Nephron (organoid): ENCODE data around the gene FLCN.
"Not testable (repeated sequence)": the region's sequence is repeated elsewhere in the genome, so short reads cannot be mapped to it uniquely, and the experiment has no call there.

Experiments used
- H3K27ac Mint-ChIP-seq, 3 experiments: 2 replicates each; pipeline ENCODE4 v1.8.0; 2020; ENCODE audit warnings: mixed read lengths in 3 of 3, mild to moderate bottlenecking in 2 of 3, moderate library complexity in 1 of 3
- H3K27me3 Mint-ChIP-seq: 2 replicates; pipeline ENCODE4 v1.8.0; 2021; ENCODE audit warnings: low read depth, mild to moderate bottlenecking, moderate library complexity, mixed read lengths
- H3K36me3 Mint-ChIP-seq: 2 replicates; pipeline ENCODE4 v1.8.0; 2020; ENCODE audit warnings: low read depth, mixed read lengths
- H3K4me1 Mint-ChIP-seq: 2 replicates; pipeline ENCODE4 v1.8.0; 2020; ENCODE audit warnings: mixed read lengths
- H3K4me3 Mint-ChIP-seq, 3 experiments: 2 replicates each; pipeline ENCODE4 v1.8.0; 2020; ENCODE audit warnings: mild to moderate bottlenecking in 3 of 3, mixed read lengths in 3 of 3, moderate library complexity in 2 of 3
- H3K9me3 Mint-ChIP-seq: 2 replicates; pipeline ENCODE4 v1.8.0; 2020; ENCODE audit warnings: mixed read lengths
- TF ChIP-seq, protein P1 (sequence below), 3 experiments: fragments of 200-600 bp; sonication (generic); IDR thresholded peaks; one replicate each; pipeline ENCODE4 v1.5.0; 2021; ENCODE audit warnings: antibody characterized with exemption in 3 of 3; ENCODE audit not compliant: unreplicated experiment in 3 of 3

The FLCN gene

GRCh38 chr17:17189559-17189958 lies 47.4 kb downstream of the FLCN start:
- Mint-ChIP-seq H3K4me1 (peaks cover 14% of the 10 kb centered on the region), H3K36me3 (peaks cover 21% of the 10 kb centered on the region), H3K27ac (no peak overlapping the region), H3K9me3 (no peaks in the 10 kb centered on the region), H3K4me3 (no peak overlapping the region), H3K27me3 (no peaks in the 10 kb centered on the region)
- TF ChIP-seq, protein P1, sequence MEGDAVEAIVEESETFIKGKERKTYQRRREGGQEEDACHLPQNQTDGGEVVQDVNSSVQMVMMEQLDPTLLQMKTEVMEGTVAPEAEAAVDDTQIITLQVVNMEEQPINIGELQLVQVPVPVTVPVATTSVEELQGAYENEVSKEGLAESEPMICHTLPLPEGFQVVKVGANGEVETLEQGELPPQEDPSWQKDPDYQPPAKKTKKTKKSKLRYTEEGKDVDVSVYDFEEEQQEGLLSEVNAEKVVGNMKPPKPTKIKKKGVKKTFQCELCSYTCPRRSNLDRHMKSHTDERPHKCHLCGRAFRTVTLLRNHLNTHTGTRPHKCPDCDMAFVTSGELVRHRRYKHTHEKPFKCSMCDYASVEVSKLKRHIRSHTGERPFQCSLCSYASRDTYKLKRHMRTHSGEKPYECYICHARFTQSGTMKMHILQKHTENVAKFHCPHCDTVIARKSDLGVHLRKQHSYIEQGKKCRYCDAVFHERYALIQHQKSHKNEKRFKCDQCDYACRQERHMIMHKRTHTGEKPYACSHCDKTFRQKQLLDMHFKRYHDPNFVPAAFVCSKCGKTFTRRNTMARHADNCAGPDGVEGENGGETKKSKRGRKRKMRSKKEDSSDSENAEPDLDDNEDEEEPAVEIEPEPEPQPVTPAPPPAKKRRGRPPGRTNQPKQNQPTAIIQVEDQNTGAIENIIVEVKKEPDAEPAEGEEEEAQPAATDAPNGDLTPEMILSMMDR (IDR thresholded peaks at IDR 0.05; ENCODE audit: unreplicated experiment in 3 of 3): no peak

- Mint-ChIP-seq H3K27me3 (no peaks in the 10 kb centered on the region), H3K36me3 (peaks cover 25% of the 10 kb centered on the region), H3K4me1 (peaks cover 19% of the 10 kb centered on the region), H3K27ac (no peak overlapping the region), H3K9me3 (no peaks in the 10 kb centered on the region), H3K4me3 (no peak overlapping the region)
- TF ChIP-seq, protein P1 (IDR thresholded peaks at IDR 0.05; ENCODE audit: unreplicated experiment in 3 of 3): no peak
Observed at GRCh38 chr17:17188586-17188985, 48.4 kb downstream of the FLCN start.

DNA sequence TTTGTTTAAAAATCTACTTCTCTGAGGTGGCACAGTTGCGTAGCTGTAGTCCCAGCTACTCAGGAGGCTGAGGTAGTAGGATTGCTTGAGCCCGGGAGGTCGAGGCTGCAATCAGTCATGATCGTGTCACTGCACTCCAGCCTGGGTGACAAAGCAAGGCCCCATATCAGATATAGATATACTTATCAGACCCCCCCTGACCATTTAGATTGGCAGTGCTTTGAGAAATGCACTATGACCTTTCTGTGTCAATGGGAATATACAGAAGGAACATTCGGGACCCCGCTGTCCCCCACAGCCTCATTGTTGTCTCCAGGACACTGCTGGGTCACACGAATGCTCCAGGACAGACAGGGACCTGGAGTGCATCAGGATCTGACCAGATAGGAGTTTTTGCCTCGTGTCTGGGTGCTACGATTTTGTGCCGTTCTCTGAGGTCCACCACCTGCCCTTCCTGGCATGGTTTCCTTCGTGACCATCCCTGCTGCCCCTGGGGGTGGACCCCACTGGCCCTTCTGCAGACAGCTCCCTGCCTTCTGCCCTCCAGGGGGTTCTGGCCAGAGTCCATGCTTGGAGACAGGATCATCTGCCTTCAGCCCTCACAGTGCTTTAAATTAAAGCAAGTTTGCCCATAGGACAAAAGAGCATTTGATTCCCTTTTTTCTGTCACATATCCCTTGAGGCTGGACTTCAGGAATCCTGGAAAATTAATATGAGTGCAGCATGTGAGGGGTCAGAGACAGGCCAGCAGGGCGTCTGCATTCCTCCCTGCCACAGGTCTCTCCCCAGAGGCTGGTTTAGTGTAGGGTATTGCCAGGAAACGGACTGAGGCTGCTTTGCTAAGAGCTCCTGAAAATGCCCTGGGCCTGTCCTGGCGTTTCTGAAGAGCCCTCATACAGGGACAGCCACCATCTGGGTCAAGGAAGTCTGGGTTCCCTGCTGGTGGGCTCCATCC lies 50.1 kb downstream of the FLCN start:
- Mint-ChIP-seq H3K4me3 (no peak overlapping the region), H3K27me3 (no peaks in the 10 kb centered on the region), H3K36me3 (peaks cover 31% of the 10 kb centered on the region), H3K9me3 (no peaks in the 10 kb centered on the region), H3K27ac (peak overlapping the region in 2 of 3 experiments; percentile 56 to 64), H3K4me1 (peaks cover 25% of the 10 kb centered on the region)
- TF ChIP-seq, protein P1 (IDR thresholded peaks at IDR 0.05; ENCODE audit: unreplicated experiment in 3 of 3): no peak

DNA sequence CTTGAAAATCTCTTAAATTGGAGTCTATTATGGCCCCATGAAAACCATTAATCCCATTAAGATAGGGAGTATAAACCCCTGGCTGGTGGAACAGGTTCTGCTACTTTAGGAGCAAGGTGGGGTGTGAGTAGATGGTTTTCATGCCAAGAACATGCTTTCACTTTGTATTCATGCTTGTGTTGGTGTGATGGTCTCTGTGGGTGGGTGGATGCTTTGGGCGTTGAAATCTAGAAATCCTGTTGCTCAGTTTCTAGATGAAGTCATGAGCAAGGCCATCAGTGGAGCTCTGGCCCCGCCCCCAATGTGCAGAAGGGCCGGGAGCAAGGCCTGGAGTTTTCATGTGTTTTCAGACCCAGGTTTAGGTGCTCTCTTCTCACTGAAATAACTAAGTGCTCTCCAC lies 50.9 kb downstream of the FLCN start:
- Mint-ChIP-seq H3K4me3 (no peak overlapping the region), H3K36me3 (peaks cover 37% of the 10 kb centered on the region), H3K27me3 (no peaks in the 10 kb centered on the region), H3K4me1 (peaks cover 30% of the 10 kb centered on the region), H3K9me3 (no peaks in the 10 kb centered on the region), H3K27ac (peak overlapping the region; percentile 56 to 64 (median 64))
- TF ChIP-seq, protein P1 (IDR thresholded peaks at IDR 0.05; ENCODE audit: unreplicated experiment in 3 of 3): no peak

- H3K27me3 Mint-ChIP-seq: not testable (repeated sequence)
Observed at GRCh38 chr17:17184985-17185757, 51.8 kb downstream of the FLCN start.

GRCh38 chr17:17183744-17184143 lies 53.2 kb downstream of the FLCN start:
- Mint-ChIP-seq H3K27ac (peak overlapping the region in 2 of 3 experiments; percentile 29 to 33), H3K36me3 (peaks cover 51% of the 10 kb centered on the region), H3K4me3 (no peak overlapping the region), H3K9me3 (no peaks in the 10 kb centered on the region), H3K4me1 (peaks cover 39% of the 10 kb centered on the region), H3K27me3 (no peaks in the 10 kb centered on the region)
- TF ChIP-seq, protein P1 (IDR thresholded peaks at IDR 0.05; ENCODE audit: unreplicated experiment in 3 of 3): no peak

More at GRCh38 chr17:17184985-17185757, 51.8 kb downstream of the FLCN start:
- Mint-ChIP-seq H3K27ac (peak overlapping the region; percentile 35 to 64 (median 64)), H3K4me1 (peaks cover 33% of the 10 kb centered on the region), H3K36me3 (peaks cover 44% of the 10 kb centered on the region)
- not testable (repeated sequence) for H3K9me3 Mint-ChIP-seq, H3K4me3 Mint-ChIP-seq
